Coronary artery (tissue), 2 donors: Measurements from ENCODE around the gene TIMMDC1.

Source experiments
- DNase-seq: peaks from one replicate; pipeline ENCODE4 v3.0.0-alpha.2; 2017; ENCODE audit warnings: low spot score
- H3K27ac ChIP-seq, 2 donors: fragments of 200-600 bp; sonication (generic); one replicate each; pipeline ENCODE4 v1.5.1; 2016 to 2019
- H3K4me3 ChIP-seq: fragments of 200-600 bp; sonication (generic); 2 replicates; pipeline ENCODE4 v1.5.1; 2016; ENCODE audit warnings: mild to moderate bottlenecking, moderate library complexity
- TF ChIP-seq, protein P1 (sequence below): fragments of 200-600 bp; sonication (generic); IDR thresholded peaks from one replicate; pipeline ENCODE4 v1.5.1; 2019; ENCODE audit warnings: antibody characterized with exemption

Gene TIMMDC1

DNA sequence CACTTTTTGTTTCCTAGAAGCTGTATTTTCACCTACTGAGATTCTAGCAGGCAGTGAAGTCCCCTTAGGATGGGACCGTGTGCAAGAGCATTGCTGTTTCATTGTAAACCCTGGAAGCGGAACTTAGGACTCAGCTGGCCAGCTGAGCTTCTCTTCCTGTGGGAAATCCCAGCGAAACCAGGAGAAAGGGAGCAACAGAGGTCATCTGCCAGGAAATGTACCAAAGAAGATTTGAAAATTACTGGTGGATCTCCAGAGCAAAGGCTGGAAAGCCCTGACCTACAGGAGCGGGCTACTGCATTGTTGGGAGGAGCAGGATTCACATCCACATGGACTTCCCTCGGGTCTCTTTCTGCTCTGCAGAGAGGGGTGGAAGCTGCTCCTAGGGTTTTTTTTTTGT is 73.3 kb downstream of the TIMMDC1 start:
- peak overlapping the region in 1 of 2 donors; percentile 23 for H3K27ac ChIP-seq
- TF ChIP-seq, protein P1, sequence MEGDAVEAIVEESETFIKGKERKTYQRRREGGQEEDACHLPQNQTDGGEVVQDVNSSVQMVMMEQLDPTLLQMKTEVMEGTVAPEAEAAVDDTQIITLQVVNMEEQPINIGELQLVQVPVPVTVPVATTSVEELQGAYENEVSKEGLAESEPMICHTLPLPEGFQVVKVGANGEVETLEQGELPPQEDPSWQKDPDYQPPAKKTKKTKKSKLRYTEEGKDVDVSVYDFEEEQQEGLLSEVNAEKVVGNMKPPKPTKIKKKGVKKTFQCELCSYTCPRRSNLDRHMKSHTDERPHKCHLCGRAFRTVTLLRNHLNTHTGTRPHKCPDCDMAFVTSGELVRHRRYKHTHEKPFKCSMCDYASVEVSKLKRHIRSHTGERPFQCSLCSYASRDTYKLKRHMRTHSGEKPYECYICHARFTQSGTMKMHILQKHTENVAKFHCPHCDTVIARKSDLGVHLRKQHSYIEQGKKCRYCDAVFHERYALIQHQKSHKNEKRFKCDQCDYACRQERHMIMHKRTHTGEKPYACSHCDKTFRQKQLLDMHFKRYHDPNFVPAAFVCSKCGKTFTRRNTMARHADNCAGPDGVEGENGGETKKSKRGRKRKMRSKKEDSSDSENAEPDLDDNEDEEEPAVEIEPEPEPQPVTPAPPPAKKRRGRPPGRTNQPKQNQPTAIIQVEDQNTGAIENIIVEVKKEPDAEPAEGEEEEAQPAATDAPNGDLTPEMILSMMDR, result no peak
- no peak for DNase-seq
- H3K4me3 ChIP-seq, result no peak overlapping the region
